Trophoblast cell (in vitro differentiated cells and primary cell): ENCODE data around the gene LILRB2.
"Not testable (repeated sequence)": the region's sequence is repeated elsewhere in the genome, so short reads cannot be mapped to it uniquely, and the experiment has no call there.

ENCODE experiments used
- DNase-seq, 2 donors: peaks; one replicate each; pipeline ENCODE4 v3.0.0-alpha.2; 2016
- H2AFZ ChIP-seq: 2 replicates; pipeline ENCODE4 v1.6.1; 2013; ENCODE audit warnings: low read length, moderate library complexity, mild to moderate bottlenecking; ENCODE audit not compliant: insufficient read depth, poor library complexity
- H2AK5ac ChIP-seq: 2 replicates; pipeline ENCODE4 v1.6.1; 2013; ENCODE audit warnings: mild to moderate bottlenecking, low read length
- H2BK120ac ChIP-seq: 2 replicates; pipeline ENCODE4 v1.6.1; 2013; ENCODE audit warnings: low read length, mild to moderate bottlenecking, moderate library complexity; ENCODE audit not compliant: insufficient read depth, poor library complexity
- H2BK12ac ChIP-seq: 2 replicates; pipeline ENCODE4 v1.6.1; 2013; ENCODE audit warnings: mild to moderate bottlenecking, low read length, moderate library complexity
- H2BK5ac ChIP-seq: 2 replicates; pipeline ENCODE4 v1.6.1; 2013; ENCODE audit warnings: low read length, low read depth, moderate library complexity, mild to moderate bottlenecking; ENCODE audit not compliant: poor library complexity
- H3K14ac ChIP-seq: 2 replicates; pipeline ENCODE4 v1.6.1; 2013; ENCODE audit warnings: mild to moderate bottlenecking, low read length
- H3K18ac ChIP-seq: 2 replicates; pipeline ENCODE4 v1.6.1; 2013; ENCODE audit warnings: mild to moderate bottlenecking, low read length
- H3K23ac ChIP-seq: 2 replicates; pipeline ENCODE4 v1.6.1; 2013; ENCODE audit warnings: low read length
- H3K27ac ChIP-seq: 2 replicates; pipeline ENCODE4 v1.5.1; 2013; ENCODE audit warnings: low read depth, mild to moderate bottlenecking, inconsistent platforms, low read length, moderate library complexity
- H3K27me3 ChIP-seq: 2 replicates; pipeline ENCODE4 v1.6.1; 2013; ENCODE audit warnings: inconsistent platforms, mild to moderate bottlenecking, low read length, moderate library complexity; ENCODE audit not compliant: insufficient read depth
- H3K36me3 ChIP-seq, 2 experiments: 1 replicate in 1 of 2; 2 replicates in 1 of 2; pipeline ENCODE4 v1.6.1; 2013; ENCODE audit warnings: low read length in 2 of 2, mild to moderate bottlenecking in 2 of 2, moderate library complexity in 1 of 2; ENCODE audit not compliant: insufficient read depth in 2 of 2, control insufficient read depth in 1 of 2
- H3K4ac ChIP-seq: 2 replicates; pipeline ENCODE4 v1.6.1; 2013; ENCODE audit warnings: low read depth, mild to moderate bottlenecking, low read length, moderate library complexity
- H3K4me1 ChIP-seq, 2 experiments: 1 replicate in 1 of 2; 2 replicates in 1 of 2; pipeline ENCODE4 v1.6.1; 2013; ENCODE audit warnings: low read length in 2 of 2, mild to moderate bottlenecking in 2 of 2, moderate library complexity in 1 of 2; ENCODE audit not compliant: insufficient read depth in 2 of 2, control insufficient read depth in 1 of 2
- H3K4me2 ChIP-seq: 2 replicates; pipeline ENCODE4 v1.6.1; 2013; ENCODE audit warnings: inconsistent platforms, mild to moderate bottlenecking, low read length, moderate library complexity
- H3K4me3 ChIP-seq: 2 replicates; pipeline ENCODE4 v1.5.1; 2013; ENCODE audit warnings: mild to moderate bottlenecking, low read depth, low read length, inconsistent platforms
- H3K79me1 ChIP-seq: one replicate; pipeline ENCODE4 v1.6.1; 2013; ENCODE audit warnings: low read length
- H3K79me2 ChIP-seq: 2 replicates; pipeline ENCODE4 v1.6.1; 2013; ENCODE audit warnings: low read length, mild to moderate bottlenecking; ENCODE audit not compliant: control insufficient read depth, insufficient read depth, poor library complexity
- H3K9ac ChIP-seq: 2 replicates; pipeline ENCODE4 v1.6.1; 2013; ENCODE audit warnings: mild to moderate bottlenecking, low read length
- H3K9me3 ChIP-seq: 2 replicates; pipeline ENCODE4 v1.6.1; 2013; ENCODE audit warnings: low read depth, mild to moderate bottlenecking, control low read depth, inconsistent platforms, low read length; ENCODE audit not compliant: insufficient read depth
- H4K12ac ChIP-seq: 2 replicates; pipeline ENCODE4 v1.6.1; 2013; ENCODE audit warnings: low read depth, mild to moderate bottlenecking, low read length, moderate library complexity
- H4K8ac ChIP-seq: 2 replicates; pipeline ENCODE4 v1.6.1; 2013; ENCODE audit warnings: low read depth, mild to moderate bottlenecking, low read length, moderate library complexity
- H4K91ac ChIP-seq: one replicate; pipeline ENCODE4 v1.6.1; 2013; ENCODE audit warnings: low read depth, mild to moderate bottlenecking, low read length, moderate library complexity
- WGBS: extraction: QIAGEN DNeasy Blood & Tissue Kit; methylation state at CpG from one replicate; pipeline ENCODE4 v1.1.7; 2013; ENCODE audit warnings: missing lambda C conversion rate; ENCODE audit not compliant: insufficient read length, insufficient coverage; ENCODE audit errors: extremely low coverage; 5-methylcytosine and 5-hydroxymethylcytosine counted together

Gene LILRB2

GRCh38 chr19:54298357-54299125 is 17.6 kb upstream of the LILRB2 start:
- H2BK5ac ChIP-seq: no peak overlapping the region
- H3K27me3 ChIP-seq: peaks cover 4% of the 10 kb centered on the region
- H2BK120ac ChIP-seq: no peak overlapping the region
- no peak overlapping the region for H3K4ac ChIP-seq
- no peaks in the 10 kb centered on the region for H3K79me2 ChIP-seq
- H3K14ac ChIP-seq: no peak overlapping the region
- no CpG with 5 or more reads among the region's 4 CpGs for WGBS
- H3K4me2 ChIP-seq: no peak overlapping the region
- no peak overlapping the region for H2AFZ ChIP-seq
- peak overlapping the region; percentile 17 for H3K4me3 ChIP-seq
- H4K12ac ChIP-seq: no peak overlapping the region
- no peak overlapping the region for H3K23ac ChIP-seq
- H3K79me1 ChIP-seq: no peaks in the 10 kb centered on the region
- no peak for DNase-seq
- H2AK5ac ChIP-seq: no peak overlapping the region
- H3K27ac ChIP-seq: no peak overlapping the region
- H3K18ac ChIP-seq: no peak overlapping the region
- no peak overlapping the region for H4K91ac ChIP-seq
- H4K8ac ChIP-seq: no peak overlapping the region
- H3K4me1 ChIP-seq: no peaks in the 10 kb centered on the region
- H3K9ac ChIP-seq: no peak overlapping the region
- no peak overlapping the region for H2BK12ac ChIP-seq
- no peaks in the 10 kb centered on the region for H3K36me3 ChIP-seq
- H3K9me3 ChIP-seq: peaks cover 6% of the 10 kb centered on the region

GRCh38 chr19:54297759-54298305 is 16.9 kb upstream of the LILRB2 start:
- Histone ChIP-seq H2BK120ac (no peak overlapping the region), H4K91ac (no peak overlapping the region), H3K27ac (no peak overlapping the region), H3K14ac (no peak overlapping the region), H2AFZ (no peak overlapping the region), H3K4ac (no peak overlapping the region), H3K4me1 (no peaks in the 10 kb centered on the region), H4K8ac (no peak overlapping the region), H3K36me3 (no peaks in the 10 kb centered on the region), H3K9ac (no peak overlapping the region), H3K79me2 (no peaks in the 10 kb centered on the region), H3K18ac (no peak overlapping the region), H3K9me3 (peaks cover 6% of the 10 kb centered on the region), H3K4me3 (no peak overlapping the region), H3K4me2 (no peak overlapping the region), H4K12ac (no peak overlapping the region), H3K79me1 (no peaks in the 10 kb centered on the region), H2AK5ac (no peak overlapping the region), H3K27me3 (peaks cover 4% of the 10 kb centered on the region), H2BK12ac (no peak overlapping the region), H3K23ac (no peak overlapping the region), H2BK5ac (no peak overlapping the region)
- WGBS: no CpG with 5 or more reads among the region's 7 CpGs
- no peak for DNase-seq

DNA sequence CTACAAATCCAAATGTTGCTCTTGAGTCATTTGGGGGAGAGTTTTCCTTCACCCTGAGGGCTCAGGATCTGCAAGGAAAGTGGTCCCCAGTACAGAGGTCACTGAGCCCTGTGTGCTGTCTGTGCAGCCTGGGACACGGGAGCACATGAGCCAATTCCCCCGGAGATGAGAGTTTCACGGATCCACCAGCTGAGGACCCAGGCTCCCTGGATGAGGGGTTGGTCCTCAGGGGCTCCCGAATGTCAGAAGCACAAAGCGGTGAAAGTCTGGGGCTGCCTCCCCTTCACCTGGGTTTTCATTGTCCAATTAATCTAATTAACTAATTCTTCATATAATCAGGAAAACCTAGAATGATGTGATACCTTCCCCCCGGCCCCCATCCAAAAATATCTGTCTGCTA is 13.6 kb upstream of the LILRB2 start:
- no peak overlapping the region for H2AFZ ChIP-seq
- no peak overlapping the region for H3K4ac ChIP-seq
- H3K9ac ChIP-seq: no peak overlapping the region
- no peaks in the 10 kb centered on the region for H3K79me2 ChIP-seq
- no peaks in the 10 kb centered on the region for H3K36me3 ChIP-seq
- H2BK5ac ChIP-seq: no peak overlapping the region
- no peak overlapping the region for H2AK5ac ChIP-seq
- no peak overlapping the region for H3K27ac ChIP-seq
- H3K79me1 ChIP-seq: no peaks in the 10 kb centered on the region
- H3K18ac ChIP-seq: no peak overlapping the region
- H2BK120ac ChIP-seq: no peak overlapping the region
- H3K9me3 ChIP-seq: peaks cover 6% of the 10 kb centered on the region
- H4K12ac ChIP-seq: no peak overlapping the region
- no peak overlapping the region for H4K91ac ChIP-seq
- no peak overlapping the region for H3K4me2 ChIP-seq
- no peak overlapping the region for H3K14ac ChIP-seq
- H3K4me3 ChIP-seq: no peak overlapping the region
- H4K8ac ChIP-seq: no peak overlapping the region
- peaks cover 4% of the 10 kb centered on the region for H3K27me3 ChIP-seq
- no peak overlapping the region for H2BK12ac ChIP-seq
- no peak overlapping the region for H3K23ac ChIP-seq
- no peaks in the 10 kb centered on the region for H3K4me1 ChIP-seq
- DNase-seq: no peak
- WGBS: no CpG with 5 or more reads among the region's 6 CpGs

GRCh38 chr19:54289160-54289559 is 8.2 kb upstream of the LILRB2 start:
- H3K18ac ChIP-seq, H2BK12ac ChIP-seq, H3K79me2 ChIP-seq, H3K9me3 ChIP-seq, H3K23ac ChIP-seq, H4K8ac ChIP-seq, H2AFZ ChIP-seq, H2BK120ac ChIP-seq, H3K4me3 ChIP-seq, H4K12ac ChIP-seq, H3K79me1 ChIP-seq, H2AK5ac ChIP-seq, H3K4me1 ChIP-seq, H3K4me2 ChIP-seq, DNase-seq, H3K9ac ChIP-seq, H3K14ac ChIP-seq, H2BK5ac ChIP-seq, H3K27me3 ChIP-seq, H3K27ac ChIP-seq, H3K36me3 ChIP-seq, H4K91ac ChIP-seq, H3K4ac ChIP-seq: not testable (repeated sequence)
- WGBS: no CpG with 5 or more reads among the region's 8 CpGs
